IMR-90 (cell line): Measurements from ENCODE around the gene SIT1. TPM values are rescaled to one million over a fixed set of nuclear protein-coding genes. Genes with fewer than 3 reads are reported as not detected.
A peak's percentile ranks its signal among the peaks of the same experiment; 100 is the strongest.
"Not testable (repeated sequence)": the region's sequence is repeated elsewhere in the genome, so short reads cannot be mapped to it uniquely, and the experiment has no call there.

Experiments used
- ATAC-seq: fragments of 200-7000 bp; cut with Tn5 transposase; 2 replicates; pipeline ENCODE4 v1.9.1; 2020; ENCODE audit warnings: low read depth, mild to moderate bottlenecking, moderate library complexity
- BruUV-seq: library from RNA; stranded (reverse); fragments of 400-500 nt; replicated peaks from 2 replicates; lab custom pipeline; 2021; lab: Mats Ljungman, UMichigan
- CTCF ChIA-PET: fragments of 300-600 bp; formaldehyde crosslinking; extraction: SDS; loops from one replicate; lab custom pipeline; 2021; ENCODE audit warnings: antibody characterized with exemption; lab: Yijun Ruan, JAX
- POLR2A ChIA-PET: fragments of 300-600 bp; sonication (Branson Sonifier 250); formaldehyde crosslinking; loops from one replicate; lab custom pipeline; 2022; ENCODE audit warnings: antibody characterized with exemption; ENCODE audit not compliant: unreplicated experiment; lab: Charles Lee
- DNase-seq: peaks from one replicate; pipeline ENCODE4 v3.0.0; 2013
- H2AFZ ChIP-seq: replicated peaks from 2 replicates; pipeline ENCODE3; 2013; ENCODE audit warnings: low read length, mild to moderate bottlenecking; ENCODE audit not compliant: poor library complexity
- H2AK5ac ChIP-seq: 2 replicates; pipeline ENCODE4 v1.6.1; 2013; ENCODE audit warnings: low read depth, low read length, inconsistent platforms
- H2AK9ac ChIP-seq: replicated peaks from 2 replicates; pipeline ENCODE3; 2013; ENCODE audit warnings: mild to moderate bottlenecking, low read depth, low read length, moderate library complexity; ENCODE audit not compliant: poor library complexity
- H2BK120ac ChIP-seq: 2 replicates; pipeline ENCODE4 v1.6.1; 2013; ENCODE audit warnings: low read depth, low read length, inconsistent platforms
- H2BK15ac ChIP-seq: 3 replicates; pipeline ENCODE4 v1.6.1; 2013; ENCODE audit warnings: low read depth, low read length, inconsistent platforms
- H2BK20ac ChIP-seq: 2 replicates; pipeline ENCODE4 v1.6.1; 2013; ENCODE audit warnings: low read depth, mild to moderate bottlenecking, inconsistent platforms, low read length, moderate library complexity
- H2BK5ac ChIP-seq: 2 replicates; pipeline ENCODE4 v1.6.1; 2013; ENCODE audit warnings: mild to moderate bottlenecking, low read depth, low read length, inconsistent platforms; ENCODE audit not compliant: poor library complexity, severe bottlenecking
- H3K14ac ChIP-seq: replicated peaks from 2 replicates; pipeline ENCODE4 v1.6.1; 2013; ENCODE audit warnings: low read depth, low read length, inconsistent platforms
- H3K18ac ChIP-seq: 2 replicates; pipeline ENCODE4 v1.6.1; 2013; ENCODE audit warnings: low read depth, low read length, control low read depth
- H3K23ac ChIP-seq: 2 replicates; pipeline ENCODE4 v1.6.1; 2013; ENCODE audit warnings: low read depth, low read length, inconsistent platforms
- H3K27ac ChIP-seq: 2 replicates; pipeline ENCODE4 v1.5.1; 2013; ENCODE audit warnings: mild to moderate bottlenecking, control low read depth, low read length; ENCODE audit not compliant: insufficient read depth
- H3K27me3 ChIP-seq: 2 replicates; pipeline ENCODE4 v1.6.1; 2013; ENCODE audit warnings: low read length; ENCODE audit not compliant: control insufficient read depth, insufficient read depth
- H3K36me3 ChIP-seq: 2 replicates; pipeline ENCODE4 v1.6.1; 2013; ENCODE audit warnings: low read length, mixed read lengths; ENCODE audit not compliant: control insufficient read depth, insufficient read depth
- H3K4ac ChIP-seq: 2 replicates; pipeline ENCODE4 v1.6.1; 2013; ENCODE audit warnings: low read depth, low read length, inconsistent platforms
- H3K4me1 ChIP-seq: 2 replicates; pipeline ENCODE4 v1.6.1; 2013; ENCODE audit warnings: low read length, mixed read lengths; ENCODE audit not compliant: control insufficient read depth, insufficient read depth
- H3K4me2 ChIP-seq: 2 replicates; pipeline ENCODE4 v1.6.1; 2013; ENCODE audit warnings: low read depth, mild to moderate bottlenecking, control low read depth, low read length, moderate library complexity
- H3K4me3 ChIP-seq: 2 replicates; pipeline ENCODE4 v1.5.1; 2013; ENCODE audit warnings: low read depth, mild to moderate bottlenecking, control low read depth, low read length, moderate library complexity; ENCODE audit not compliant: insufficient read depth
- H3K56ac ChIP-seq: 2 replicates; pipeline ENCODE4 v1.6.1; 2013; ENCODE audit warnings: low read length, inconsistent platforms; ENCODE audit not compliant: insufficient read depth; ENCODE audit errors: extremely low read depth
- H3K79me1 ChIP-seq, 2 experiments: 2 replicates each; pipeline ENCODE4 v1.6.1; 2013; ENCODE audit warnings: low read length in 2 of 2, inconsistent platforms in 1 of 2, low read depth in 1 of 2
- H3K9ac ChIP-seq: 2 replicates; pipeline ENCODE4 v1.6.1; 2013; ENCODE audit warnings: low read depth, low read length, control low read depth
- H3K9me1 ChIP-seq: 2 replicates; pipeline ENCODE4 v1.6.1; 2013; ENCODE audit warnings: low read length, inconsistent platforms; ENCODE audit not compliant: insufficient read depth
- H3K9me3 ChIP-seq: 2 replicates; pipeline ENCODE4 v1.6.1; 2013; ENCODE audit warnings: low read length; ENCODE audit not compliant: control insufficient read depth, insufficient read depth
- H4K20me1 ChIP-seq: 2 replicates; pipeline ENCODE4 v1.6.1; 2013; ENCODE audit warnings: low read length, inconsistent platforms; ENCODE audit not compliant: insufficient read depth
- H4K5ac ChIP-seq: 2 replicates; pipeline ENCODE4 v1.6.1; 2013; ENCODE audit warnings: mild to moderate bottlenecking, low read depth, low read length, control low read depth
- H4K8ac ChIP-seq, 2 experiments: 2 replicates each; pipeline ENCODE4 v1.6.1; 2013; ENCODE audit warnings: low read depth in 2 of 2, low read length in 2 of 2, control low read depth in 1 of 2, inconsistent platforms in 1 of 2
- H4K91ac ChIP-seq: 2 replicates; pipeline ENCODE4 v1.6.1; 2013; ENCODE audit warnings: low read depth, low read length, inconsistent platforms; ENCODE audit not compliant: insufficient read depth
- CHD1 ChIP-seq: IDR thresholded peaks from 2 replicates; pipeline ENCODE4 v1.6.1; 2012; ENCODE audit warnings: low read depth, low read length, improper control_type of control experiment
- MAFK ChIP-seq: IDR thresholded peaks from 2 replicates; pipeline ENCODE4 v1.6.1; 2012; ENCODE audit warnings: low read depth, low read length, improper control_type of control experiment
- WGBS, 2 experiments: methylation state at CpG; one replicate each; pipeline versions ENCODE4 v1.1.5 to v1.1.7; 2013; ENCODE audit warnings: missing lambda C conversion rate in 2 of 2; ENCODE audit not compliant: insufficient read length in 1 of 2; ENCODE audit errors: extremely low coverage in 2 of 2; 5-methylcytosine and 5-hydroxymethylcytosine counted together
- dilution Hi-C: fragments of 300-500 bp; cut with HindIII; formaldehyde crosslinking; loops from one replicate; pipeline ENCODE4 v1.14.3; 2018; ENCODE audit warnings: low sequenced_read_pairs; ENCODE audit not compliant: unreplicated experiment
- in situ Hi-C: fragments of 300-500 bp; cut with MboI; formaldehyde crosslinking; loops from 3 replicates; pipeline ENCODE4 v1.14.3; 2019; ENCODE audit warnings: low sequenced_read_pairs, inconsistent platforms, mixed read lengths
- intact Hi-C: fragments of 100-400 bp; cut with micrococcal nuclease; formaldehyde crosslinking; loops from 2 replicates; pipeline ENCODE4 v1.10.0; 2022
- polyA plus RNA-seq, 3 experiments: library from polyadenylated mRNA; depleted of rRNA; stranded (reverse); fragments of >200 nt; gene quantifications; 2 replicates each; pipeline ENCODE4 v1.2.3, GENCODE V29; 2012; ENCODE audit warnings: low replicate concordance in 1 of 3
- total RNA-seq: library from RNA; depleted of rRNA; stranded (reverse); fragments of >200 nt; gene quantifications from 2 replicates; pipeline ENCODE4 v1.2.3, GENCODE V29; 2012
- TF ChIP-seq, protein P1 (sequence below): fragments of 150-350 bp; IDR thresholded peaks from 2 replicates; pipeline ENCODE4 v1.6.1; 2017; ENCODE audit warnings: mild to moderate bottlenecking, antibody characterized with exemption, low read length, low read depth
- TF ChIP-seq, protein P2 (sequence below): fragments of 150-350 bp; IDR thresholded peaks from 2 replicates; pipeline ENCODE4 v1.6.1; 2016; ENCODE audit warnings: low read depth, mild to moderate bottlenecking, low read length, moderate library complexity, borderline replicate concordance

The SIT1 gene
- total and polyA plus RNA-seq, 2 of the 4 experiments (the other 2 are of a cell fraction) = not detected

DNA sequence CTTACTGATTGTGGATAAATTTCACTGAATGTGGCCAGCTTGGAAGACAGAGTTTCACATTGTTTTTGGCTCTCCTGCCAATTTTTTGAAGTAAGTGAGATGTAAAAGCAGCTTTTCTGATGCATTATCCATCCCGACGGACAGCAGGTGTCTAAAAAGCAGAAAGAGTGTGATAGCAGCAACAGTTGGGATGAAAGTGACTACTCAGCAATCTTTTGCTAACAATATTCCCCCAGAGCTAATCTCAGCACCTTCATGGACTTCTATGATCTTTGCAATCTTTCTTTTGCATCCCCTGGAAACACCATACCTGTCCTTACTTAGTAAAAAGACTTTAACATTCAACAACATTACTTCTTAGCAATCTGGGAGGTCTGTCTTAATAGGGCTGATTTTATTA, 37.9 kb downstream of the SIT1 start:
- Histone ChIP-seq H3K4me1 (no peaks in the 10 kb centered on the region), H2BK5ac (no peak overlapping the region), H2BK15ac (no peak overlapping the region), H3K27me3 (peaks cover 41% of the 10 kb centered on the region), H3K4ac (no peak overlapping the region), H2AK5ac (no peak overlapping the region), H3K4me3 (no peak overlapping the region), H3K9me1 (no peaks in the 10 kb centered on the region), H2AK9ac (no peak overlapping the region), H4K91ac (no peak overlapping the region), H2AFZ (no peak overlapping the region), H3K9me3 (no peaks in the 10 kb centered on the region; the same call in 1 of the 2 replicates), H3K18ac (no peak overlapping the region), H3K4me2 (no peak overlapping the region), H4K5ac (no peak overlapping the region), H4K8ac (no peak overlapping the region), H4K20me1 (no peaks in the 10 kb centered on the region), H3K27ac (no peak overlapping the region), H3K56ac (no peak overlapping the region), H2BK120ac (no peak overlapping the region), H2BK20ac (no peak overlapping the region), H3K9ac (no peak overlapping the region), H3K36me3 (peaks cover 22% of the 10 kb centered on the region), H3K79me1 (peaks cover 0 to 3% of the 10 kb centered on the region in 2 experiments; a peak in 1 of 4 replicates), H3K23ac (no peak overlapping the region), H3K14ac (no peak overlapping the region)
- no CpG with 5 or more reads among the region's 2 CpGs for WGBS, 2 experiments
- DNase-seq = no peak
- dilution Hi-C loops (no loop called here), in situ Hi-C loops (no loop called here), intact Hi-C loops (no loop called here)
- ChIA-PET CTCF (interaction anchor here (2.1 to 2.3 kb wide), 2 partner anchors 13 to 32 kb away, joined by 5 to 13 read pairs; no protein-coding TSS in a partner anchor), POLR2A (no interaction called here)
- ATAC-seq = no peak
- no TSS peak for BruUV-seq
- TF ChIP-seq MAFK (peak; percentile 54; the same call in 1 of the 2 replicates), CHD1 (no peak)
- TF ChIP-seq, protein P1, sequence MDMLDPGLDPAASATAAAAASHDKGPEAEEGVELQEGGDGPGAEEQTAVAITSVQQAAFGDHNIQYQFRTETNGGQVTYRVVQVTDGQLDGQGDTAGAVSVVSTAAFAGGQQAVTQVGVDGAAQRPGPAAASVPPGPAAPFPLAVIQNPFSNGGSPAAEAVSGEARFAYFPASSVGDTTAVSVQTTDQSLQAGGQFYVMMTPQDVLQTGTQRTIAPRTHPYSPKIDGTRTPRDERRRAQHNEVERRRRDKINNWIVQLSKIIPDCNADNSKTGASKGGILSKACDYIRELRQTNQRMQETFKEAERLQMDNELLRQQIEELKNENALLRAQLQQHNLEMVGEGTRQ = no peak
- TF ChIP-seq, protein P2, sequence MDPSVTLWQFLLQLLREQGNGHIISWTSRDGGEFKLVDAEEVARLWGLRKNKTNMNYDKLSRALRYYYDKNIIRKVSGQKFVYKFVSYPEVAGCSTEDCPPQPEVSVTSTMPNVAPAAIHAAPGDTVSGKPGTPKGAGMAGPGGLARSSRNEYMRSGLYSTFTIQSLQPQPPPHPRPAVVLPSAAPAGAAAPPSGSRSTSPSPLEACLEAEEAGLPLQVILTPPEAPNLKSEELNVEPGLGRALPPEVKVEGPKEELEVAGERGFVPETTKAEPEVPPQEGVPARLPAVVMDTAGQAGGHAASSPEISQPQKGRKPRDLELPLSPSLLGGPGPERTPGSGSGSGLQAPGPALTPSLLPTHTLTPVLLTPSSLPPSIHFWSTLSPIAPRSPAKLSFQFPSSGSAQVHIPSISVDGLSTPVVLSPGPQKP = no peak

DNA sequence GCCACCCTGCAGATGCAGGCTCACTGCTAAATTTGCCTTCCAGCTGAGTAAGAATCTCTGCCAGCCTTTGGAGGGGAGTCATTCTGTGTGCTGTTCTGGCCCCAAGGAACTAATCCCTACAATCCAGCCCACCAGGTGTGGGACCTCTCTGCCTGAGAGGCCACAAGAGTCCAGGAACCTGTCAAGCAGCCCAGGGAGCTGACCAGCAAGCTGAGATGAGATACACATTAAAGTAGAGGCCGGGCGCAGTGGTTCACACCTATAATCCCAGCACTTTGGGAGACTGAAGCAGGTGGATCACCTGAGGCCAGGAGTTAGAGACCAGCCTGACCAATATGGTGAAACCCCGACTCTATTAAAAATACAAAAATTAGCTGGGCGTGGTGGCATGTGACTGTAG, 38.7 kb downstream of the SIT1 start:
- DNase-seq = not testable (repeated sequence)

More for the DNA sequence above, 38.7 kb downstream of the SIT1 start:
- H4K91ac ChIP-seq, H3K23ac ChIP-seq, H3K79me1 ChIP-seq, H3K18ac ChIP-seq, H2BK5ac ChIP-seq, H3K4me2 ChIP-seq, H4K8ac ChIP-seq, H2AK9ac ChIP-seq, H4K5ac ChIP-seq, H2BK120ac ChIP-seq, H4K20me1 ChIP-seq, H3K14ac ChIP-seq, ATAC-seq, H3K9me3 ChIP-seq, H2AFZ ChIP-seq, intact Hi-C loops, H3K9ac ChIP-seq, in situ Hi-C loops, H3K27ac ChIP-seq, dilution Hi-C loops, H3K9me1 ChIP-seq, H2AK5ac ChIP-seq, H3K56ac ChIP-seq, H3K4ac ChIP-seq, H2BK20ac ChIP-seq, H2BK15ac ChIP-seq, H3K4me1 ChIP-seq, H3K4me3 ChIP-seq, BruUV-seq: not testable (repeated sequence)
- POLR2A ChIA-PET = interaction anchor here (0.5 kb wide), 1 partner anchor 136 kb away, joined by 3 read pairs; no protein-coding TSS in a partner anchor
- CTCF ChIA-PET = interaction anchor here (1.0 to 2.3 kb wide), 4 partner anchors 8 to 76 kb away, joined by 3 to 13 read pairs (median 4); no protein-coding TSS in a partner anchor
- Histone ChIP-seq H3K27me3 (peaks cover 34% of the 10 kb centered on the region), H3K36me3 (peaks cover 27% of the 10 kb centered on the region)
- WGBS, 2 experiments = 80% methylated on average over 2 of the region's 4 CpGs; no CpG with 5 or more reads in 1 of the 2 experiments
